Medulla oblongata (tissue), 1 donor: ENCODE results near the gene PDP2.

Experiments used
- DNase-seq: peaks from one replicate; pipeline ENCODE4 v3.0.0-alpha.2; 2015; ENCODE audit errors: extremely low spot score

PDP2 gene

GRCh38 chr16:66903544-66904427, 23.5 kb downstream of the PDP2 start:
- no peak for DNase-seq

GRCh38 chr16:66904428-66904845, 24.1 kb downstream of the PDP2 start:
- no peak for DNase-seq

DNA sequence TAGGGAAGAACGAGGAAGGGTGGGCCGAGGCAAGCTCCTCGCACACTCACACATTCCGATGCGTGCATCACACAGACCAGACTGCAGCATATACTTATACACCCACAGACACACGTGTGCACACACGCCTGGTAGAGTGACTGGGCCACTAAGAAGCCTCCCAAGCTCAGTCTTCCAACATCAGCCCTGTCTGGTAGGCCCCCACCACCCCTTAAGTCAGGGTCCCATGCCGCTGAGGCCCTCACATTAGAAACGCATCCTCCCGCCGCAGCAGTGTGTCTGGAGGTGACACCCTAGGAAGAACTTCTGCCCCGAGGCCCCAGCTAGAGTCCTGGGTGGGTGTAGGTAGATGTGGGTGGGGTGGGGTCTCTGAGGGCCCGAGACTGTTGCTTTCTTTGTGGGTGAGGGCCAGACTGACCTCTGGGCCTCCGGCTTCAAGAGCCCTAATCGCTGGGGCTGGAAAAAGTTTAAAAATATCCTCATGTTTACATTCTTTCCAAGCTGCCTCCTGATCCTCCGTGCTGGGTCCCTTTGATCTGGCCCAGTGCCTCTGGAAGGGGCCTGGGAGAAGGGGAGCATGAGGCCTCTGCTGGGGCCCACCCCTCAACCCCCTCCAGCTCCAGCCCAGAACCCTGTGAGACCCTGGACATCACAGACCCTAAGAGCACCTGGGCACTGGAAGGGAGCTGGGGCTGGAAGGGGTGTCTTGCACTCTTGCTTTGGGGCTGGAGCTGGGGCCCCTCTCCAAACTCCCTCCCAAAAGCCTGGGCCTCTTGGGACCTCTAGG, 24.7 kb downstream of the PDP2 start:
- DNase-seq, result no peak

DNA sequence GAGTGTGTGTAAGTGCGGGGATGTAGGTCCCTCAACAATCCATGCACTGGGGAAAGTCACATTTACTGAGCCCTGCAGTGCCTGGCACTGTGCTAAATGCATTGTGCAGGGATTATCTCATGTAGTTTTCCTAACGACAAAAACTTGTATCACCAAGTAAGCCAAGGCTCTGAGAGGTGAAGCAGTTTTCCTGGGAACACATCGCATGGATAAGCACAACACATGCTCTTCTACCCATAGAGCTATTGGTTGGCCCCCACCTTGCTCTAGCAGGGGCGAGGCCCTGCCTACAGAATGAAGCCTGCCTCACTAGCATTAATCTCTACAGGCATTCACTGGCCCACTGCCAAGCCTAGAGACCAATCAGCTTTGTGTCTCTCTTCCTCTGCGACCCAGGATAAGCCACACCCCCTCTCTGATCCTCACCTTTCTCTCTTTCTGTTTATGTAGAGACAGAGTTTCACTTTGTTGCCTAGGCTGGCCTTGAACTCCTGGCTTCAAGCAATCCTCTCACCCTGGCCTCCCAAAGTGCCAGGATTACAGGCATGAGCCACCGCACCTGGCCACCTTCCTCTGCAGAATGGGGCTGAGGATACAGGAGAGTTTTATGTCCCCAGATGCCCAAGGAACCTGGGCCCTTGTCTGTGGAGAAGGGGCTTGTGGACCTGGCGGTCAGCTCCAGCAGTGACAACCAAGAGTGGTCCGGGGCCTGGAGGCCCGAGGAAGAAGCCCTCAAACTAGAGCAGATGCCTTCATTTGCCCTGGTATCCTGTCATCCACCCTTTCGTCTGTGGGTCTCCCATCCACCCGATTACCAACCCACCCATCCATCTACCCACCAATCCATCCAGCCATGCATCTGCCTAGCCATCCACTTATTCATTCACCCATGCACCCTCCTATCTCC, 25.6 kb downstream of the PDP2 start:
- no peak for DNase-seq

DNA sequence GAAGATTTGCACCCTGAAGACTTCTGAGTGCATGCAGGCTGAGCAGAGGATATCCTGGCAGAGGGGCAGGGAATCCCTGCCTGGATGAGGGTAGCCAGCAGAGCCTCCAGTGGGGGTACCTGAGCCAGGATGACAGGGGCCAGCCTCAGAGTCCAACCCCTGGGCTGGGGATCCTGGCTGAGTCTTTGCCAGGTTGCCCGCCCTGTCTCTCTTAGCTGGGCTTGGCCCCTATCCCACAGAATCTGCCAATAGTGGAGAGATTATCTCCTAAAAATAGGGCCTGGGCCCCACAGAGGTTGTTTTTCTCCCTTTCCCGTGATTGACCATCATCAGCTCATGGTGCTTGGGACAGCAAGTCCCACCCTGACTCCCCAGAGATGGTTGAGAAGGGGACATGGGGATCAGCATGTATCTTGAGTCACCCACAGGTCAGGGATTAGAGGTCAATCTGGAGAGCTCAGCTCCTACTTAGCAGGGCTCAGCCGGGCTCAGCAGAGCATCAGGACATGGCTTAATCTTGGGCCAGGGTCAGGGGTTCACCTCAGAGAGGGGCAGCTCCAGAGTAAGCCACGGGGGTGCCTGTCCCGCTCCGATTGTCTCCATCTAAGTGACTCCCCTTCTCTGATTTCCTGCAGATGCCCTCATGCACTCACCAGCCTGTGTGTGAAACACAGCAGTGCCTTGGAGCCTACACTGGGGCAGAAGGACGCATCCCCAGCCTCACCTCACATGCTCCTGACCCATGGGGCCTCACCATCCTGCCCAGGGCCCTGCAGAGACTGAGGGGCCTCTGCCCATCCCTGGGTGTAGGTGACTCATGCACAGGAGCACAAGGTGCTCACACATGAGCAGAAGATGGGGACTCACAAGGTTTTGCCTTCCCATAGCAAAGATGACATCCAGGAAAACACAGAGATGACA, 26.9 kb downstream of the PDP2 start:
- no peak for DNase-seq

GRCh38 chr16:66908116-66908515, 27.8 kb downstream of the PDP2 start:
- no peak for DNase-seq

DNA sequence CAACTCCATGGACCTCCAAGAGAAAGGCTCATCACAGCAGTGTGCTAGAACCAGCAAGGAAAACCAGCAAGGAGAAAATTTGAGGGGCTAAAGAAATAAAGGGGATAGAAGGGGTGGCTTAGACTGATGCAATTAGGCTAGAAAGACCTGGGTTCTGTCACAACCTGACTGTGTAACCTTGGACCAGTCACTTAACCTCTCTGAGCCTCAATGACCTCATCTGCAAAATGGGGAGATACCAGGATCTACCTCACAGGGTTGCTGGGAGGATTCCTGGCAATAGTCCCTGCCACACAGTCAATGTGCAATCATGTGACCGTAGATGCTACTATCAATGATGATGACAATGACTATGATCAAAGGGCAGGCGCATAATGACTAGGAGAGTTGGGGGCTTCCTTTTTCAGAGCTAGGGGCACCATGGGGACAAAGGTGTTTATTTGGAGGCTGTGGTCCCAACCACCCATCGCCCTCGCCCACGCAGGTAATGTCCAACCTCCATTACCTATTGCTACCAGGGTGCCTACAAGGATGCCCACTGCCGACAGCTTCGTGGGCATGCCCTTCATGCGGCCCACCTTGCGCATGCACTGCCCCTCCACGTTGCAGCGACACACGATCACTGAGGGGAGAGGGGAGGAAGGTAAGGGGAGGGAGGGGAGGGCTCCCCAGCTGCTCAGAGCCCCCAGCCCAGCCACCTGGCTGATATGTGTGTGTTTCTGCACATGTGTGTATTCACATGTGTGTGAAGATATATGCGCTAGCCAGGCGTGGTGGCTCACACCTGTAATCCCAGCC, 28.6 kb downstream of the PDP2 start:
- no peak for DNase-seq

GRCh38 chr16:66910175-66910940, 30.0 kb downstream of the PDP2 start:
- DNase-seq, result no peak

DNA sequence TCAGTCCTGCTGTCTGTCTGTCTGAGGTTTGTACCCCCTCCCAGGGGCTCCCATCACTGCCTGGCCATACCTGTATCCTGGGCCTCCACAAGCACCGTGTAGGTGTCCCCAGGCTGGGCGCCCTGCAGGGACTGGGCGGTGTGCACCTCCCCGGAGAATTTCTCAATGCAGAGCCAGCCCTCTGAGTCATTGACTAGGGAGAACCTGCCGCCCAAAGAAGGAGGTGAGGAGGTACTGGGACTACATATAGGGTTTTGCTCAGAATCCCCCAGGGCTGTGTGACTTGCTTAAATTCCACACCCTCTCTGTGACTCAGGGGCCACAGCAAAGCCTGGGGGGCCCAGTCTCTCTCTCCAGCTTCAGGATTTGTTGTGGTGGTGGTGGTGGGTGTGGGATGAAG, 30.8 kb downstream of the PDP2 start:
- DNase-seq, result no peak

DNA sequence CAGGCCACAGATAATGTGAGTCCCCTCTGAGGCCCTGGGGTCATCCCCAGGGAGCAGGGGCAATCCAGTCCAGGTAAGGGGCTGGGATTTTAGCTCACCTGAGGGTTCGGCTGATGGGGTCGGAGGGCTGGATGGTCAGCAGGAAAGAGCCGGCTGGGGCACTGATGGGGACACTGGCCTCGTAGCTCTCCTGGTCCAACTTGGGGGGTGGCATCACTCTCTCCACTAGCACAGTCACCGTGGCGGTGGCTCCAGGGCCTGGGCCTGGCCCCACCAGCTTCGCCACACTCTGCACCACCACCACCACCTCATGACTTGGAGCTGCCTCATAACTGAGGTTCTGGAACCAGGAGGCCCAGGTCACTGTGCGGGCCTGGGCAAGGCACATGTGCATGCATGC, 31.5 kb downstream of the PDP2 start:
- no peak for DNase-seq

DNA sequence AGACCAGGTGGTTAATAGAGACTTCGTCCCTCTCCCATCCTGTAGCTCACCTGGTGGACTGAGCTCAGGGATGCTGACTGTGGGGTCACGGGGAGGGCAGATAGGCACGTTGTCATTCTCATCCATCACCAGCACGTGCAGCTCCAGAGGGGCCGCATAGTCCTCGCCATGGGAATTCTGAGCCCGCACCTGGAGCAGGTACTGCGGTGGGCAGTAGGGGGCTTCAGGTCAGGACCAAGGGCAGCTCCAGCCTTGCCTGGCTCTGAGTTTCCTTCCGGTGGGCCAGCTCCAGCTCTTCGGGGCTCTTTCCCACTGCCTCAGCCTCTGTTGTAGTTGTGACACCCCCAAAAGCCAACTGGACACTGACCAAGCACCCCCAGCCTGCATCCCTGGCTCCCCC, 32.8 kb downstream of the PDP2 start:
- DNase-seq, result no peak

DNA sequence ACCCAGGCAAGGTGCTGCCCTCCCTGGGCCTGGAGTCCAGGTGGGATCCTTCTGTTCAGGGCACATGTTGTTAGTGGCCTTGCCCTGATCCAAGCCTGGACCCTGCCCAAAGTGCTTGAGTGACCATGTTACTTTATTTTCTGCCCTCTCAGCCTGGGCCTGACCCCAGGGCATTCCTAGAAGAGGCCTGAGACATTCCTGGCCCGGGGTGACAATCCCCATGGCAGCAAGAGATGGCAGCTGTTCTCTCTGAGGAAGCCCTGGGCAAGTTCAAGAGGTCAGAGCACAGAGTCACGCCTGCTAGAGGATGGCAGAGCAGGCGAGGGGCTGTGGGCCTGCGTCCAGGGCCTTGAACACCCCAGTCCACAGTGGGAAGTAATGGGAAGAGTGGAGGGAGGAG, 33.4 kb downstream of the PDP2 start:
- no peak for DNase-seq

DNA sequence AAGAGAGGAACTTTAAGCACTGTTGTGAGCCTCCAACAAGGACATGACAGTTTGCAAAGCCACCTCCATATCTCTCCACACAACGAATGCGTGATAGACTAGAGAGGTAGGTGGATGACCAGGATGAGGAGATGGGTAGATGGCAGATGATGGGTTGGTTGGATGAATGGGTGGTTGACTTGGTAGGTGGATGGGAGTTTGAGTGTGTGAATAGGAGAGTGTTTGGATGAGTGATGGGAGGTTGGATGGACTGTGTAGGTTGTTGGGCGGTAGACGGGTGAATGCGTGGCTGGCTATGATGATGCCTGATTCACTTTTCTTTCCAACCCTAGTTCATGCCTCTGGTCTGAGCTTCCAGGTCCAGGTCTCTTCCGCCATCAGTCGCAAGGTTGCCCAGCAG, 34.2 kb downstream of the PDP2 start:
- no peak for DNase-seq

DNA sequence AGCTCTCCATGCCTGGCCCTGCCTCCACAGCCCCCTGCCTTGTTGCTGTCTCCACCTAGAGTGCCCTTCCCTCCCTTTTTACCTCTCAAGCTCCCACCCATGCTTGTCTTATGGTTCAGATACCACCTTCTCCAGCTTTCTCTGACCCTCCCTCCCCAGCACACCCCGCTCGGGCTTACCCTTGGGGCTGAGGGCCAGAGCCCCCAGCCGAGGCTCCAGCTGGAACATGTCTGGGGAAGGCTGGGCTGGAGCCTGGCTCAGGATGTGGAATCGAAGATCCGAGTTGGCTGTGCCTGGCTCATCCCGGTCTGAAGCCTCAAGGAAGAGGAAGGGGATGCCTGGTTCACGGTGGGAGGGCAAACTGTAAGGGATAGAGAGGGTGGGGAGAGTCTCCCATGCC, 34.7 kb downstream of the PDP2 start:
- DNase-seq, result no peak

- DNase-seq, result no peak
Measured at GRCh38 chr16:66916518-66916917, 36.2 kb downstream of the PDP2 start.

- no peak for DNase-seq
Measured at GRCh38 chr16:66917741-66918140, 37.4 kb downstream of the PDP2 start.

- DNase-seq, result no peak
Measured at GRCh38 chr16:66918355-66918754, 38.0 kb downstream of the PDP2 start.

GRCh38 chr16:66918803-66919568, 38.7 kb downstream of the PDP2 start, which contains the start of gene CDH16:
Gene CDH16, minus strand, starts transcription at chr16:66918885. Its CDS starts 820 bp downstream, at chr16:66918065.
- DNase-seq, result no peak
